ENCODE data around the gene VPS51.

Gene VPS51

GRCh38 chr11:65151331-65151899 is 55.4 kb downstream of the VPS51 start:
- no peak for TF ChIP-seq CTCF (IDR thresholded peaks at IDR 0.05; ENCODE audit: low read length, missing control alignments)
- no peak for DNase-seq (ENCODE audit: low read depth)
- no peak overlapping the region for H3K4me3 ChIP-seq (replicated peaks; ENCODE audit: low read depth, low read length)

GRCh38 chr11:65152122-65152521 is 56.1 kb downstream of the VPS51 start:
- no peak for TF ChIP-seq CTCF (IDR thresholded peaks at IDR 0.05; ENCODE audit: low read length, missing control alignments)
- no peak for DNase-seq (ENCODE audit: low read depth)
- H3K4me3 ChIP-seq (replicated peaks; ENCODE audit: low read depth, low read length), result no peak overlapping the region

- no peak overlapping the region for H3K4me3 ChIP-seq (replicated peaks; ENCODE audit: low read depth, low read length)
- no peak for TF ChIP-seq CTCF (IDR thresholded peaks at IDR 0.05; ENCODE audit: low read length, missing control alignments)
- no peak for DNase-seq (ENCODE audit: low read depth)
Observed at GRCh38 chr11:65156256-65156655, 60.2 kb downstream of the VPS51 start.

- DNase-seq (ENCODE audit: low read depth), result no peak
- TF ChIP-seq CTCF (IDR thresholded peaks at IDR 0.05; ENCODE audit: low read length, missing control alignments), result no peak
- H3K4me3 ChIP-seq (replicated peaks; ENCODE audit: low read depth, low read length), result no peak overlapping the region
Observed at GRCh38 chr11:65156926-65157325, 60.9 kb downstream of the VPS51 start.

GRCh38 chr11:65157336-65157735 is 61.3 kb downstream of the VPS51 start:
- no peak for DNase-seq (ENCODE audit: low read depth)
- H3K4me3 ChIP-seq (replicated peaks; ENCODE audit: low read depth, low read length), result no peak overlapping the region
- TF ChIP-seq CTCF (IDR thresholded peaks at IDR 0.05; ENCODE audit: low read length, missing control alignments), result no peak

GRCh38 chr11:65159012-65159411 is 63.0 kb downstream of the VPS51 start:
- no peak for DNase-seq (ENCODE audit: low read depth)
- H3K4me3 ChIP-seq (replicated peaks; ENCODE audit: low read depth, low read length), result no peak overlapping the region
- TF ChIP-seq CTCF (IDR thresholded peaks at IDR 0.05; ENCODE audit: low read length, missing control alignments), result no peak

GRCh38 chr11:65160643-65161042 is 64.6 kb downstream of the VPS51 start:
- DNase-seq (ENCODE audit: low read depth), result no peak
- TF ChIP-seq CTCF (IDR thresholded peaks at IDR 0.05; ENCODE audit: low read length, missing control alignments), result no peak
- no peak overlapping the region for H3K4me3 ChIP-seq (replicated peaks; ENCODE audit: low read depth, low read length)

Measured in fibroblast of pulmonary artery (primary cell).